ENCODE results near the gene GPNMB. TPM values are rescaled to one million over a fixed set of nuclear protein-coding genes. Genes with fewer than 3 reads are reported as not detected.
"Not testable (repeated sequence)": the region's sequence is repeated elsewhere in the genome, so short reads cannot be mapped to it uniquely, and the experiment has no call there.

GPNMB gene
- total and polyA plus RNA-seq, 4 experiments from 2014 or later = 32.5 to 36.6 TPM; not detected in 2

DNA sequence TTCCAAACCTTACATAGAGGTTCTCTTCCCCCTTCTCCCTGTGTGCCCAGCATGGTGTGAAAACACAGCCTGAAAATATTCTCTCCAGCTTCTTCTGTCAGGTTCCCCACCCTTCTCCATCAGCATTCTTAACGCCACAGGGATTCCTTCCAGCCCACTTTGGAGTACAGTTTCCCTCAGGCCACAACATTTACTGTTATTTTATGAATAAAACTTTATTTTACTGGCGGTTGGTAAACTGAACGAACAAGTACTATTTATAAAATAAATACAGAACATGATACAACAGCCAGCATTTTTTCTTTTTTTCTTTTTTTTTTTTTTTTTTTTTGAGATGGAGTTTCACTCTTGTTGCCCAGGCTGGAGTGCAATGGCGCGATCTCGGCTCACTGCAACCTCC is 31.6 kb upstream of the GPNMB start:
- H3K9me3 ChIP-seq (ENCODE audit: control insufficient read depth in 1 of 2, low read length in 2 of 2) = no peaks in the 10 kb centered on the region
- no peaks in the 10 kb centered on the region for H3K4me1 Mint-ChIP-seq
- H3K27ac ChIP-seq (ENCODE audit: low read depth, low read length) = no peak overlapping the region
- no peaks in the 10 kb centered on the region for H3K36me3 ChIP-seq (ENCODE audit: insufficient read depth, low read length)
- H3K36me3 Mint-ChIP-seq = no peaks in the 10 kb centered on the region
- H3K27me3 ChIP-seq (ENCODE audit: insufficient read depth, low read length) = no peaks in the 10 kb centered on the region
- H3K4me3 Mint-ChIP-seq = no peak overlapping the region
- no peaks in the 10 kb centered on the region for H3K4me1 ChIP-seq (ENCODE audit: insufficient read depth, low read length)
- ChIA-PET CTCF (ENCODE audit: partially characterized antibody) (interaction anchor here (1.0 kb wide), 1 partner anchor 12 kb away, joined by 3 read pairs; no protein-coding TSS in a partner anchor), POLR2A (ENCODE audit: partially characterized antibody) (no interaction called here)
- H3K9me3 Mint-ChIP-seq = no peaks in the 10 kb centered on the region
- H3K4me3 ChIP-seq (ENCODE audit: low read length in 2 of 2) = no peak overlapping the region
- intact Hi-C loops (cut with micrococcal nuclease) = no loop called here
- peaks cover 3 to 10% of the 10 kb centered on the region in 2 donors for H3K27me3 Mint-ChIP-seq
- H3K27ac Mint-ChIP-seq = no peak overlapping the region
- DNase-seq = no peak

DNA sequence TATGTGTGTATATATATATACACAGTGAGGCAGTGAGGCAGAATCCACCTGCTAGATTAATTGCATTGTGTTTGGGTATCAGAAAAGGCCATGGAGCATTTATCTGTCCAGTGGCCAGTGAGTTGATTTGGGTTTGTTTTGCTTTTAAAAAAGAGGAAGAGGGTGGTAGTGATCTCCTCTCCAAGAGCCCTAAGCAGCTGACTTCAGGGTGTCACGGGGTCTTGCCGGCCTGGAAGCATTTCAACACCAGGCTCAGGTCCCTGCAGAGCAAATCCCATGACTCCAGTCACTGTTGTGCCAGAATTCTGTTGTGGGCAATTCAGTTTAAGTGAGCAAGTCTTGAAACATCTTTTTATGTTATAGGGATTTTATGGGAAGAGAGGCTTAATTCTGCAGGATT is 30.6 kb upstream of the GPNMB start:
- Histone ChIP-seq H3K4me1 (ENCODE audit: insufficient read depth, low read length) (no peaks in the 10 kb centered on the region), H3K27ac (ENCODE audit: low read depth, low read length) (no peak overlapping the region), H3K27me3 (ENCODE audit: insufficient read depth, low read length) (no peaks in the 10 kb centered on the region), H3K36me3 (ENCODE audit: insufficient read depth, low read length) (no peaks in the 10 kb centered on the region), H3K4me3 (ENCODE audit: low read length in 2 of 2) (no peak overlapping the region), H3K9me3 (ENCODE audit: control insufficient read depth in 1 of 2, low read length in 2 of 2) (no peaks in the 10 kb centered on the region)
- H3K27ac Mint-ChIP-seq = no peak overlapping the region
- no peaks in the 10 kb centered on the region for H3K9me3 Mint-ChIP-seq
- no peak overlapping the region for H3K4me3 Mint-ChIP-seq
- no peaks in the 10 kb centered on the region for H3K36me3 Mint-ChIP-seq
- POLR2A ChIA-PET (ENCODE audit: partially characterized antibody) = no interaction called here
- DNase-seq = no peak
- intact Hi-C loops (cut with micrococcal nuclease) = no loop called here
- peaks cover 1 to 5% of the 10 kb centered on the region in 2 donors for H3K27me3 Mint-ChIP-seq
- CTCF ChIA-PET (ENCODE audit: partially characterized antibody) = interaction anchor here (0.6 kb wide), 1 partner anchor 1112 kb away, joined by 3 read pairs; no protein-coding TSS in a partner anchor
- no peaks in the 10 kb centered on the region for H3K4me1 Mint-ChIP-seq

DNA sequence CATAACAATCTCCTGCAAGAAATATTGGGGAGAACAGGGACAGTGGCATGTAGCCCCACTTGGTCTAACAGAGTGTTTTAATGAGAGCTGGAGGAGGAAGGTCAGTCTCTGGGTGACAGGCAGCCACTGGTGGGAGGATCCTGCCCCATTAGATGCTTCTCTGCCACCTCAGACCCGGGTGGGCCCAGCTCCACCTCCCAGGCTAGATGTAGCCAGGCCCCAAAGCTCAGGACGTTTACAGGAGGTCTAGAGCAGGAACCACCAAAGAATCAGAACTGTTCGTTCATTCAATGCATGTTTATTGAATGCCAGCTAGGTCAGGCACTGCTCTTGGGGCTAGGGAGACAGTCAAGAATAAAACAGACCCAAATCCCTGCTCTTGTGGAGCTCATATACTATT is 28.4 kb upstream of the GPNMB start:
- Mint-ChIP-seq H3K36me3 (no peaks in the 10 kb centered on the region), H3K9me3 (no peaks in the 10 kb centered on the region), H3K4me1 (no peaks in the 10 kb centered on the region), H3K4me3 (no peak overlapping the region), H3K27ac (no peak overlapping the region), H3K27me3 (peaks cover 1 to 4% of the 10 kb centered on the region in 2 donors)
- no peaks in the 10 kb centered on the region for H3K36me3 ChIP-seq (ENCODE audit: insufficient read depth, low read length)
- no peak for DNase-seq
- no peaks in the 10 kb centered on the region for H3K9me3 ChIP-seq (ENCODE audit: control insufficient read depth in 1 of 2, low read length in 2 of 2)
- no peak overlapping the region for H3K4me3 ChIP-seq (ENCODE audit: low read length in 2 of 2)
- H3K4me1 ChIP-seq (ENCODE audit: insufficient read depth, low read length) = no peaks in the 10 kb centered on the region
- no peaks in the 10 kb centered on the region for H3K27me3 ChIP-seq (ENCODE audit: insufficient read depth, low read length)
- ChIA-PET POLR2A (ENCODE audit: partially characterized antibody) (no interaction called here), CTCF (ENCODE audit: partially characterized antibody) (no interaction called here)
- no peak overlapping the region for H3K27ac ChIP-seq (ENCODE audit: low read depth, low read length)
- intact Hi-C loops (cut with micrococcal nuclease) = no loop called here

DNA sequence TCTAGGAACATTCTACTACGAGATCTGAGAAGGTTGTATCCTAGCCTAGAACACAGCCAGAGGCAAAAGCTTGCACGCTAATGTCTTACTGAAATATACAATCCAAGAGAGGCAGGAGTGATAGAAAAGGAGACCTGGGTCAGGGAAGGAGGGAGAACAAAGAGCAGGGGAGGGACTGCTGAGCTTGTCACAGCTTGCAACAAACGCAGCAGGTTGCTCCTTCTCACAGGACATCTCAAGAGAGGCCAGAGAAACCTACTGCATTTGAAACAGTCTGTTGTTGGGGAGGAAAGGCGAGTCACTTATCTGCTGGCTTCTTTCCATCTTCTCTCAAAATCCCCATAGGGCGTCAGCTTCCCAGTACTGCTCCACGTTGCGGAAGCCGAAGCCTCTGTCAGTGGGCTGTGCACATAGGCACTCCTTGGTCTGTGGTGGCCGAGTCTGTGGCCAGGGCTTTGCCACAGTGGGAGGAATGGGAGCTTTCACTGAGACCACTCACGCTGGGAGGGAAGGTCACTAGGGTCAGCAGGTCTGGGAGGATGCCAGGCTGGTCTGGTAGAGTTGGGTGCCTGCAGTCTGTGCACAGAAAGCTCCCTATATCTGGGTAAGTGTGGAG is 25.8 kb upstream of the GPNMB start:
- POLR2A ChIA-PET (ENCODE audit: partially characterized antibody) = interaction anchor here (0.5 kb wide), 1 partner anchor 34 kb away, joined by 4 read pairs; no protein-coding TSS in a partner anchor
- Histone ChIP-seq H3K27me3 (ENCODE audit: insufficient read depth, low read length) (no peaks in the 10 kb centered on the region), H3K27ac (ENCODE audit: low read depth, low read length) (no peak overlapping the region), H3K9me3 (ENCODE audit: control insufficient read depth in 1 of 2, low read length in 2 of 2) (no peaks in the 10 kb centered on the region), H3K4me1 (ENCODE audit: insufficient read depth, low read length) (no peaks in the 10 kb centered on the region), H3K4me3 (ENCODE audit: low read length in 2 of 2) (no peak overlapping the region), H3K36me3 (ENCODE audit: insufficient read depth, low read length) (no peaks in the 10 kb centered on the region)
- Mint-ChIP-seq H3K27ac (no peak overlapping the region), H3K27me3 (peaks cover 1 to 8% of the 10 kb centered on the region in 2 donors), H3K9me3 (no peaks in the 10 kb centered on the region), H3K36me3 (no peaks in the 10 kb centered on the region), H3K4me1 (no peaks in the 10 kb centered on the region), H3K4me3 (no peak overlapping the region)
- intact Hi-C loops (cut with micrococcal nuclease) = no loop called here
- DNase-seq = no peak
- CTCF ChIA-PET (ENCODE audit: partially characterized antibody) = no interaction called here

DNA sequence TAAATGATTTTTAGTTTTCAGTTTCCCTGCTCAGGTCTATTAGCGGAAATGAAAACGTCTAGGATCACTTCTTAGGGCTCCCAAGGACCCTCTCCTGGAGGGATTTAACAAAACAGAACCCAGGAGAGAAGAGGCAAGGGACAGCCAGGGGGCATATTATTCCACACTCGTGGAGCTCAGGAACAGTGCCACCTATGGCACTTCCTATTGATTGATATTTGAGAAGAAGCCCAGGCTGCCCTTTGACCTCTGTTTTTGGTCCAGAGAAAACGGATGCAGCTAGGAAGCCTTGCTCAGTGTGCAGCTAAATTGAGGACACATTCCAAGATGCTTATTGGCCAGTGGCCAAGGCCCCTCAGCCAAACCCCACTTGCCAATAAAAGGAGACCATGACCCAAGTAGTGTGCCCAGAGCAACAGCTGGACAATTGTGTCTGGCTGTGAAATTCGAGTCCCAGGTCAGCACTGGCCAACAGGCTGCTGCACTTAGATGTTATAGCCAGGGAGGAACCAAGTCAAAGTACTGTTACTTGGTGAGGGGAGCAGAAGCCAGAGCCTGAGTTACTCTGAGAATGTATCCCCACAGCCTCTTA is 24.0 kb upstream of the GPNMB start:
- Histone ChIP-seq H3K36me3 (ENCODE audit: insufficient read depth, low read length) (no peaks in the 10 kb centered on the region), H3K27me3 (ENCODE audit: insufficient read depth, low read length) (no peaks in the 10 kb centered on the region), H3K9me3 (ENCODE audit: control insufficient read depth in 1 of 2, low read length in 2 of 2) (no peaks in the 10 kb centered on the region), H3K4me3 (ENCODE audit: low read length in 2 of 2) (no peak overlapping the region), H3K4me1 (ENCODE audit: insufficient read depth, low read length) (no peaks in the 10 kb centered on the region), H3K27ac (ENCODE audit: low read depth, low read length) (no peak overlapping the region)
- H3K36me3 Mint-ChIP-seq = no peaks in the 10 kb centered on the region
- H3K4me1 Mint-ChIP-seq = no peaks in the 10 kb centered on the region
- peaks cover 1 to 7% of the 10 kb centered on the region in 2 donors for H3K27me3 Mint-ChIP-seq
- no peaks in the 10 kb centered on the region for H3K9me3 Mint-ChIP-seq
- POLR2A ChIA-PET (ENCODE audit: partially characterized antibody) = no interaction called here
- H3K4me3 Mint-ChIP-seq = no peak overlapping the region
- intact Hi-C loops (cut with micrococcal nuclease) = no loop called here
- H3K27ac Mint-ChIP-seq = no peak overlapping the region
- DNase-seq = no peak
- CTCF ChIA-PET (ENCODE audit: partially characterized antibody) = no interaction called here

GRCh38 chr7:23224364-23224763 is 22.2 kb upstream of the GPNMB start:
- DNase-seq; H3K27ac Mint-ChIP-seq; H3K4me1 ChIP-seq (ENCODE audit: insufficient read depth, low read length); H3K36me3 ChIP-seq (ENCODE audit: insufficient read depth, low read length); H3K36me3 Mint-ChIP-seq; H3K27ac ChIP-seq (ENCODE audit: low read depth, low read length); CTCF ChIA-PET (ENCODE audit: partially characterized antibody); H3K4me3 Mint-ChIP-seq; H3K4me3 ChIP-seq (ENCODE audit: low read length in 2 of 2); H3K9me3 Mint-ChIP-seq; POLR2A ChIA-PET (ENCODE audit: partially characterized antibody); H3K4me1 Mint-ChIP-seq; intact Hi-C loops (cut with micrococcal nuclease); H3K27me3 Mint-ChIP-seq; H3K9me3 ChIP-seq (ENCODE audit: control insufficient read depth in 1 of 2, low read length in 2 of 2); H3K27me3 ChIP-seq (ENCODE audit: insufficient read depth, low read length): not testable (repeated sequence)

GRCh38 chr7:23226844-23227450 is 19.6 kb upstream of the GPNMB start:
- peaks cover 0 to 6% (median 0%) of the 10 kb centered on the region in 8 donors for H3K9me3 Mint-ChIP-seq
- Histone ChIP-seq H3K4me3 (ENCODE audit: low read length in 2 of 2) (no peak overlapping the region), H3K27me3 (ENCODE audit: insufficient read depth, low read length) (no peaks in the 10 kb centered on the region), H3K36me3 (ENCODE audit: insufficient read depth, low read length) (no peaks in the 10 kb centered on the region), H3K4me1 (ENCODE audit: insufficient read depth, low read length) (no peaks in the 10 kb centered on the region), H3K9me3 (ENCODE audit: control insufficient read depth in 1 of 2, low read length in 2 of 2) (no peaks in the 10 kb centered on the region), H3K27ac (ENCODE audit: low read depth, low read length) (no peak overlapping the region)
- no peak for DNase-seq
- ChIA-PET CTCF (ENCODE audit: partially characterized antibody) (no interaction called here), POLR2A (ENCODE audit: partially characterized antibody) (no interaction called here)
- intact Hi-C loops (cut with micrococcal nuclease) = no loop called here
- peaks cover 1 to 6% of the 10 kb centered on the region in 2 donors for H3K27me3 Mint-ChIP-seq
- H3K36me3 Mint-ChIP-seq = no peaks in the 10 kb centered on the region
- H3K4me1 Mint-ChIP-seq = no peaks in the 10 kb centered on the region
- no peak overlapping the region for H3K27ac Mint-ChIP-seq
- H3K4me3 Mint-ChIP-seq = no peak overlapping the region

Data from CD4-positive, alpha-beta memory T cell (primary cell).